ENCODE measurements around the gene GPATCH8. TPM values are rescaled to one million over a fixed set of nuclear protein-coding genes. Genes with fewer than 3 reads are reported as not detected.

Gene GPATCH8
- total and polyA plus RNA-seq, 9 of the 15 experiments (the other 6 are each of a cell fraction or from before 2014, with no cell fraction given): 10.6 to 29.6 (median 13.2) TPM

DNA sequence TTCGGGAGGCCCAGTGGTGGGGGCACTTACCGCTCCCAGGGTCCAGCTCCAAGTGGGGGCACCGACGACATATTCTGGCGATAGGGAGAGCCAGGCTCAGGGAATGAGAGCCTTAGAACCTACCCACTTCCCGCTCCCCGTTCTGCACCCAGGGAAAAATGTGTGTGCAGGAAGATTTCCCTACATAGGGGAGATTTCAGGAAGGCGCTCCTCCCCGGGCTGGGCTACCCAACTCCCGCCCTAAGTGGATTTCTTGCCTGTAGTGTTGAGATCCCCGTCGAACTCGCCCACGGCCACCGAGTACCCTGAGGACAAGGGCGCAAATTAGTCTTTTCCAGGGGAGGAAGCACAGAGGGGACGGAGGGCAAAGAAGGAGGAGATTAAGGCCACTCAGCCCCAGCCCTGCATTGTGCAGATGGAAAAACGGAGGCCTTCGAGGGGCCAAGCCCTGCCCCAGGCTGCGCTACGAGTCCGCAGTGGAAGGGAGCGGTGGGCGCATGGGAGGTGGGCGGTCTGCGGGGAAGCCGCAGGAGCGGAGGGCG, 118.9 kb downstream of the GPATCH8 start:
- ATAC-seq (no peak), DNase-seq (ENCODE audit: extremely low read depth in 1 of 4, low spot score in 3 of 4) (no peak), FAIRE-seq (no peak)
- Histone ChIP-seq H3K27me3 (ENCODE audit: control insufficient read depth in 2 of 2, insufficient read depth in 2 of 2, low read length in 2 of 2) (no peaks in the 10 kb centered on the region; a peak in 1 of 5 replicates), H3K4me3 (no peak overlapping the region), H3K27ac (ENCODE audit: extremely low read depth, low read depth, low read length) (no peak overlapping the region; the same call in 2 of the 3 replicates), H4K20me1 (replicated peaks; ENCODE audit: control insufficient read depth, insufficient read depth, low read length) (no peaks in the 10 kb centered on the region), H2AFZ (ENCODE audit: low read depth, low read length) (peak overlapping the region; percentile 87), H3K4me1 (replicated peaks in 1 of 2; ENCODE audit: control insufficient read depth in 2 of 2, insufficient read depth in 2 of 2, low read length in 2 of 2) (peaks cover 21 to 40% of the 10 kb centered on the region in 2 experiments), H3K9ac (ENCODE audit: insufficient read depth in 1 of 2, low read depth in 2 of 2, low read length in 2 of 2) (peak overlapping the region; percentile 53 to 91; a peak in 2 of 4 replicates), H3K36me3 (ENCODE audit: control insufficient read depth, insufficient read depth, low read length) (no peaks in the 10 kb centered on the region), H3K4me2 (ENCODE audit: insufficient read depth, low read length) (0 out of 2 replicates have a peak overlapping the region, but pooled peaks have one; percentile 67), H3K9me3 (replicated peaks; ENCODE audit: control insufficient read depth, insufficient read depth, low read depth, low read length) (no peaks in the 10 kb centered on the region), H3K9me1 (ENCODE audit: control insufficient read depth, insufficient read depth, low read length) (no peaks in the 10 kb centered on the region), H3K79me2 (ENCODE audit: control insufficient read depth, insufficient read depth, low read length) (peaks cover 7% of the 10 kb centered on the region; the same call in 2 of the 3 replicates)
- 79% methylated on average over 25 of the region's 29 CpGs for whole genome bisulfite sequencing (ENCODE audit: insufficient coverage, low coverage, missing lambda C conversion rate)
- BruUV-seq (replicated peaks): no TSS peak
- TF ChIP-seq BHLHE40 (IDR thresholded peaks at IDR 0.05; ENCODE audit: low read length): no peak
- peak; percentile 35 for TF ChIP-seq PCBP1 (IDR thresholded peaks at IDR 0.05; ENCODE audit: low read depth, low read length, poor library complexity, severe bottlenecking)
- in situ Hi-C loops (cut with MboI): no loop called here
- POLR2A ChIA-PET: interaction anchor here (0.8 to 1.8 kb wide), 5 partner anchors 8 to 291 kb away, joined by 3 to 7 read pairs (median 4); no protein-coding TSS in a partner anchor
- intact Hi-C loops (cut with micrococcal nuclease): no loop called here
- CTCF ChIA-PET (ENCODE audit: low intra/inter-chr PET ratio): no interaction called here

DNA sequence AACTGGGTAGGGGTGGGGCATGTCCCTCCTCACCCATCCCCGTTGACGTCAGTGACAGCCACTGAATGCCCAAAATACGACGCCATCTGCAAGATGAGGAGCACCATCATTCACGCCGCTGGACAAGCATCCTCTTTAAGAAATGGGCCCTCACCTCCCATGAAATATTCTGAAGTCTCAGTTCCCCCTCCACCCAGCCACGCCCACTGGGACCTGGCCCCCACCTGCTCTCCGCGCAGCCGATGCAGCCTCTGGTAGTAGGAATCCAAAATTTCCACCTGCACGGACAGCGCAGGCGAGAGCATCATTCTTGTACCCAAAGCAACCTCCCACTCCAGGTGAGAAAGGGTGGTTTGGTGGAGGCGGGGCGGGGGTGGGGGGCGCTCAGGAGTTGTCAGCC, 119.3 kb downstream of the GPATCH8 start:
- H3K9ac ChIP-seq (ENCODE audit: insufficient read depth in 1 of 2, low read depth in 2 of 2, low read length in 2 of 2): no peak overlapping the region
- H2AFZ ChIP-seq (ENCODE audit: low read depth, low read length): no peak overlapping the region
- FAIRE-seq: no peak
- H3K27me3 ChIP-seq (ENCODE audit: control insufficient read depth in 2 of 2, insufficient read depth in 2 of 2, low read length in 2 of 2): no peaks in the 10 kb centered on the region; a peak in 1 of 5 replicates
- POLR2A ChIA-PET: interaction anchor here (0.8 to 1.1 kb wide), 2 partner anchors 13 to 292 kb away, joined by 3 read pairs; no protein-coding TSS in a partner anchor
- no peak for DNase-seq (ENCODE audit: extremely low read depth in 1 of 4, low spot score in 3 of 4)
- no peak overlapping the region for H3K4me2 ChIP-seq (ENCODE audit: insufficient read depth, low read length)
- no peak overlapping the region for H3K27ac ChIP-seq (ENCODE audit: extremely low read depth, low read depth, low read length)
- 79% methylated on average over 16 of the region's 16 CpGs for WGBS (ENCODE audit: insufficient coverage, low coverage, missing lambda C conversion rate)
- H3K79me2 ChIP-seq (ENCODE audit: control insufficient read depth, insufficient read depth, low read length): peaks cover 7% of the 10 kb centered on the region; the same call in 2 of the 3 replicates
- no peaks in the 10 kb centered on the region for H3K36me3 ChIP-seq (ENCODE audit: control insufficient read depth, insufficient read depth, low read length)
- ATAC-seq: no peak
- in situ Hi-C loops (cut with MboI): no loop called here
- no peaks in the 10 kb centered on the region for H3K9me1 ChIP-seq (ENCODE audit: control insufficient read depth, insufficient read depth, low read length)
- no peaks in the 10 kb centered on the region for H3K9me3 ChIP-seq (replicated peaks; ENCODE audit: control insufficient read depth, insufficient read depth, low read depth, low read length)
- H3K4me1 ChIP-seq (replicated peaks in 1 of 2; ENCODE audit: control insufficient read depth in 2 of 2, insufficient read depth in 2 of 2, low read length in 2 of 2): peaks cover 16 to 35% of the 10 kb centered on the region in 2 experiments
- H4K20me1 ChIP-seq (replicated peaks; ENCODE audit: control insufficient read depth, insufficient read depth, low read length): no peaks in the 10 kb centered on the region
- H3K4me3 ChIP-seq: no peak overlapping the region
- no TSS peak for BruUV-seq (replicated peaks)
- intact Hi-C loops (cut with micrococcal nuclease): no loop called here
- CTCF ChIA-PET (ENCODE audit: low intra/inter-chr PET ratio): no interaction called here
- TF ChIP-seq CBX8 (IDR thresholded peaks at IDR 0.05; ENCODE audit: borderline replicate concordance, extremely low read depth, low read depth, low read length, poor library complexity, severe bottlenecking) (no peak), STAT5A (IDR thresholded peaks at IDR 0.05; ENCODE audit: borderline replicate concordance, low read length) (no peak), CBX2 (IDR thresholded peaks at IDR 0.05; ENCODE audit: insufficient read depth, low read length, poor library complexity, severe bottlenecking) (no peak), KDM2B (CRISPR knock-in tag; IDR thresholded peaks at IDR 0.05) (no peak)
- TF ChIP-seq, protein P1, sequence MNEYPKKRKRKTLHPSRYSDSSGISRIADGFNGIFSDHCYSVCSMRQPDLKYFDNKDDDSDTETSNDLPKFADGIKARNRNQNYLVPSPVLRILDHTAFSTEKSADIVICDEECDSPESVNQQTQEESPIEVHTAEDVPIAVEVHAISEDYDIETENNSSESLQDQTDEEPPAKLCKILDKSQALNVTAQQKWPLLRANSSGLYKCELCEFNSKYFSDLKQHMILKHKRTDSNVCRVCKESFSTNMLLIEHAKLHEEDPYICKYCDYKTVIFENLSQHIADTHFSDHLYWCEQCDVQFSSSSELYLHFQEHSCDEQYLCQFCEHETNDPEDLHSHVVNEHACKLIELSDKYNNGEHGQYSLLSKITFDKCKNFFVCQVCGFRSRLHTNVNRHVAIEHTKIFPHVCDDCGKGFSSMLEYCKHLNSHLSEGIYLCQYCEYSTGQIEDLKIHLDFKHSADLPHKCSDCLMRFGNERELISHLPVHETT (CRISPR knock-in tag; conservative IDR thresholded peaks at IDR 0.05 in 1 of 2, IDR thresholded peaks at IDR 0.05 in 1 of 2): no peak
- TF ChIP-seq, protein P2, sequence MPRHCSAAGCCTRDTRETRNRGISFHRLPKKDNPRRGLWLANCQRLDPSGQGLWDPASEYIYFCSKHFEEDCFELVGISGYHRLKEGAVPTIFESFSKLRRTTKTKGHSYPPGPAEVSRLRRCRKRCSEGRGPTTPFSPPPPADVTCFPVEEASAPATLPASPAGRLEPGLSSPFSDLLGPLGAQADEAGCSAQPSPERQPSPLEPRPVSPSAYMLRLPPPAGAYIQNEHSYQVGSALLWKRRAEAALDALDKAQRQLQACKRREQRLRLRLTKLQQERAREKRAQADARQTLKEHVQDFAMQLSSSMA (CRISPR knock-in tag; IDR thresholded peaks at IDR 0.05): no peak
- TF ChIP-seq, protein P3, sequence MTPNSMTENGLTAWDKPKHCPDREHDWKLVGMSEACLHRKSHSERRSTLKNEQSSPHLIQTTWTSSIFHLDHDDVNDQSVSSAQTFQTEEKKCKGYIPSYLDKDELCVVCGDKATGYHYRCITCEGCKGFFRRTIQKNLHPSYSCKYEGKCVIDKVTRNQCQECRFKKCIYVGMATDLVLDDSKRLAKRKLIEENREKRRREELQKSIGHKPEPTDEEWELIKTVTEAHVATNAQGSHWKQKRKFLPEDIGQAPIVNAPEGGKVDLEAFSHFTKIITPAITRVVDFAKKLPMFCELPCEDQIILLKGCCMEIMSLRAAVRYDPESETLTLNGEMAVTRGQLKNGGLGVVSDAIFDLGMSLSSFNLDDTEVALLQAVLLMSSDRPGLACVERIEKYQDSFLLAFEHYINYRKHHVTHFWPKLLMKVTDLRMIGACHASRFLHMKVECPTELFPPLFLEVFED (CRISPR knock-in tag; conservative IDR thresholded peaks at IDR 0.05): no peak

Data from K562 (cell line).